CD8-positive, alpha-beta memory T cell (primary cell): ENCODE results near the gene SLA2. TPM values are rescaled to one million over a fixed set of nuclear protein-coding genes. Genes with fewer than 3 reads are reported as not detected.

Experiments used
- CTCF ChIA-PET: fragments of 350-600 bp; sonication (Branson Sonifier 250); formaldehyde crosslinking; loops from one replicate; lab custom pipeline; 2021; ENCODE audit warnings: antibody characterized with exemption; lab: Charles Lee
- POLR2A ChIA-PET: fragments of 350-600 bp; sonication (Branson Sonifier 250); formaldehyde crosslinking; loops from one replicate; lab custom pipeline; 2021; ENCODE audit warnings: antibody characterized with exemption; lab: Charles Lee
- DNase-seq, 5 donors: peaks; one replicate each; pipeline versions ENCODE4 v3.0.0 to v3.0.0-alpha.2; 2020 to 2022; ENCODE audit warnings: mixed read lengths in 1 of 5
- H3K27ac ChIP-seq: one replicate; pipeline ENCODE4 v1.7.0; 2013; ENCODE audit warnings: low read depth, mild to moderate bottlenecking, low read length, moderate library complexity
- H3K27me3 ChIP-seq: 2 replicates; pipeline ENCODE4 v1.7.0; 2013; ENCODE audit warnings: low read length, mild to moderate bottlenecking; ENCODE audit not compliant: insufficient read depth, poor library complexity, severe bottlenecking
- H3K36me3 ChIP-seq: 2 replicates; pipeline ENCODE4 v1.7.0; 2013; ENCODE audit warnings: mild to moderate bottlenecking, low read length, moderate library complexity; ENCODE audit not compliant: insufficient read depth
- H3K4me1 ChIP-seq: 2 replicates; pipeline ENCODE4 v1.7.0; 2013; ENCODE audit warnings: mild to moderate bottlenecking, low read length, moderate library complexity; ENCODE audit not compliant: insufficient read depth
- H3K4me3 ChIP-seq: 2 replicates; pipeline ENCODE4 v1.7.0; 2013; ENCODE audit warnings: mild to moderate bottlenecking, low read length
- H3K9me3 ChIP-seq: 2 replicates; pipeline ENCODE4 v1.7.0; 2013; ENCODE audit warnings: mild to moderate bottlenecking, low read length
- H3K27ac Mint-ChIP-seq, 8 donors: one replicate each; pipeline ENCODE4 v1.8.0; 2020 to 2021; ENCODE audit warnings: mixed read lengths in 8 of 8, mild to moderate bottlenecking in 6 of 8, inconsistent platforms in 3 of 8, moderate library complexity in 3 of 8
- H3K27me3 Mint-ChIP-seq, 2 donors: one replicate each; pipeline ENCODE4 v1.8.0; 2020 to 2021; ENCODE audit warnings: mixed read lengths in 2 of 2, mild to moderate bottlenecking in 1 of 2, moderate library complexity in 1 of 2
- H3K36me3 Mint-ChIP-seq, 3 donors: one replicate each; pipeline ENCODE4 v1.8.0; 2020 to 2021; ENCODE audit warnings: mixed read lengths in 3 of 3, inconsistent platforms in 1 of 3, mild to moderate bottlenecking in 1 of 3
- H3K4me1 Mint-ChIP-seq, 3 donors: one replicate each; pipeline ENCODE4 v1.8.0; 2020 to 2021; ENCODE audit warnings: mixed read lengths in 3 of 3, inconsistent platforms in 1 of 3, mild to moderate bottlenecking in 1 of 3
- H3K4me3 Mint-ChIP-seq, 7 donors: one replicate each; pipeline ENCODE4 v1.8.0; 2020 to 2021; ENCODE audit warnings: mixed read lengths in 7 of 7, mild to moderate bottlenecking in 6 of 7, moderate library complexity in 4 of 7, inconsistent platforms in 2 of 7
- H3K9me3 Mint-ChIP-seq, 5 donors: one replicate each; pipeline ENCODE4 v1.8.0; 2020 to 2022; ENCODE audit warnings: mixed read lengths in 5 of 5, mild to moderate bottlenecking in 3 of 5, moderate library complexity in 2 of 5, inconsistent platforms in 1 of 5
- polyA plus RNA-seq: library from polyadenylated mRNA; unstranded; fragments of 300-500 nt; fragmentation: Illumina TruSeq; gene quantifications from one replicate; pipeline ENCODE4 v1.2.3, GENCODE V29; 2021
- total RNA-seq, 2 experiments: library from RNA; stranded (reverse); gene quantifications; one replicate each; pipeline ENCODE4 v1.2.3, GENCODE V29; 2021

Gene SLA2
- total and polyA plus RNA-seq, 3 experiments from 2014 or later = 15.0 to 51.2 (median 47.8) TPM

- Histone ChIP-seq H3K9me3 (no peaks in the 10 kb centered on the region), H3K4me3 (no peak overlapping the region), H3K4me1 (peaks cover 16% of the 10 kb centered on the region), H3K27ac (no peak overlapping the region), H3K27me3 (no peaks in the 10 kb centered on the region), H3K36me3 (no peaks in the 10 kb centered on the region)
- Mint-ChIP-seq H3K36me3 (peaks cover 5 to 52% (median 11%) of the 10 kb centered on the region in 3 donors), H3K4me1 (peaks cover 19 to 23% (median 19%) of the 10 kb centered on the region in 3 donors), H3K4me3 (no peak overlapping the region), H3K27ac (no peak overlapping the region), H3K9me3 (no peaks in the 10 kb centered on the region), H3K27me3 (no peaks in the 10 kb centered on the region)
- no peak for DNase-seq
- ChIA-PET CTCF (interaction anchor here (1.3 to 1.6 kb wide), 2 partner anchors 9 to 11 kb away, joined by 3 to 5 read pairs; partner anchors contain the start of gene SLA2), POLR2A (no interaction called here)
These were observed 10.7 kb upstream of the SLA2 start for GRCh38 chr20:36656733-36657132.

- Mint-ChIP-seq H3K27me3 (no peaks in the 10 kb centered on the region), H3K4me1 (peaks cover 16 to 23% (median 19%) of the 10 kb centered on the region in 3 donors), H3K27ac (peak overlapping the region in 1 of 8 donors; percentile 41), H3K9me3 (no peaks in the 10 kb centered on the region), H3K36me3 (peaks cover 5 to 47% (median 11%) of the 10 kb centered on the region in 3 donors), H3K4me3 (no peak overlapping the region)
- ChIA-PET CTCF (interaction anchor here (1.2 to 1.6 kb wide), 4 partner anchors 9 to 49 kb away, joined by 3 to 4 read pairs (median 4); partner anchors contain the start of genes RAB5IF and SLA2), POLR2A (no interaction called here)
- Histone ChIP-seq H3K36me3 (no peaks in the 10 kb centered on the region), H3K27ac (no peak overlapping the region), H3K9me3 (no peaks in the 10 kb centered on the region), H3K4me1 (peaks cover 16% of the 10 kb centered on the region), H3K4me3 (no peak overlapping the region), H3K27me3 (no peaks in the 10 kb centered on the region)
- no peak for DNase-seq
These were observed 9.0 kb upstream of the SLA2 start for GRCh38 chr20:36655004-36655403.

- no peak overlapping the region for H3K27ac ChIP-seq
These were observed 8.5 kb upstream of the SLA2 start for GRCh38 chr20:36654506-36654905.

GRCh38 chr20:36653456-36653855, 7.5 kb upstream of the SLA2 start:
- POLR2A ChIA-PET = no interaction called here
- H3K27ac Mint-ChIP-seq = peak overlapping the region in 1 of 8 donors; percentile 64
- no peak for DNase-seq
- H3K9me3 ChIP-seq = no peaks in the 10 kb centered on the region
- no peak overlapping the region for H3K4me3 ChIP-seq
- no peak overlapping the region for H3K4me3 Mint-ChIP-seq
- peaks cover 8% of the 10 kb centered on the region for H3K4me1 ChIP-seq
- no peaks in the 10 kb centered on the region for H3K27me3 Mint-ChIP-seq
- CTCF ChIA-PET = interaction anchor here (0.9 kb wide), 1 partner anchor 49 kb away, joined by 3 read pairs; no protein-coding TSS in a partner anchor
- no peaks in the 10 kb centered on the region for H3K9me3 Mint-ChIP-seq
- no peak overlapping the region for H3K27ac ChIP-seq
- H3K27me3 ChIP-seq = no peaks in the 10 kb centered on the region
- peaks cover 5 to 47% (median 11%) of the 10 kb centered on the region in 3 donors for H3K36me3 Mint-ChIP-seq
- H3K4me1 Mint-ChIP-seq = peaks cover 11 to 15% (median 11%) of the 10 kb centered on the region in 3 donors
- no peaks in the 10 kb centered on the region for H3K36me3 ChIP-seq

More at GRCh38 chr20:36654506-36654905, 8.5 kb upstream of the SLA2 start:
- no peaks in the 10 kb centered on the region for H3K9me3 ChIP-seq
- POLR2A ChIA-PET = no interaction called here
- Mint-ChIP-seq H3K27ac (no peak overlapping the region), H3K27me3 (no peaks in the 10 kb centered on the region), H3K36me3 (peaks cover 5 to 47% (median 11%) of the 10 kb centered on the region in 3 donors), H3K9me3 (no peaks in the 10 kb centered on the region), H3K4me3 (no peak overlapping the region), H3K4me1 (peaks cover 16 to 23% (median 19%) of the 10 kb centered on the region in 3 donors)
- CTCF ChIA-PET = interaction anchor here (1.3 kb wide), 2 partner anchors 9 to 48 kb away, joined by 4 read pairs; partner anchors contain the start of genes RAB5IF and SLA2
- no peak for DNase-seq
- H3K4me3 ChIP-seq = no peak overlapping the region
- H3K27me3 ChIP-seq = no peaks in the 10 kb centered on the region
- peaks cover 16% of the 10 kb centered on the region for H3K4me1 ChIP-seq
- H3K36me3 ChIP-seq = no peaks in the 10 kb centered on the region

GRCh38 chr20:36647196-36648121, 1.5 kb upstream of the SLA2 start:
- Mint-ChIP-seq H3K9me3 (no peaks in the 10 kb centered on the region), H3K27me3 (no peaks in the 10 kb centered on the region), H3K4me3 (peak overlapping the region; percentile 34 to 98 (median 66)), H3K27ac (peak overlapping the region; percentile 44 to 99 (median 88)), H3K36me3 (peaks cover 0 to 40% (median 4%) of the 10 kb centered on the region in 3 donors), H3K4me1 (peaks cover 42 to 47% (median 47%) of the 10 kb centered on the region in 3 donors)
- no peak overlapping the region for H3K27ac ChIP-seq
- H3K4me3 ChIP-seq = no peak overlapping the region
- H3K27me3 ChIP-seq = no peaks in the 10 kb centered on the region
- H3K9me3 ChIP-seq = no peaks in the 10 kb centered on the region
- H3K4me1 ChIP-seq = peaks cover 30% of the 10 kb centered on the region
- CTCF ChIA-PET = interaction anchor here (1.1 to 2.6 kb wide), 2 partner anchors 18 to 33 kb away, joined by 5 to 16 read pairs; no protein-coding TSS in a partner anchor
- POLR2A ChIA-PET = interaction anchor here (0.7 to 1.3 kb wide), 2 partner anchors 41 to 99 kb away, joined by 4 to 6 read pairs; partner anchors contain the start of gene RAB5IF
- no peaks in the 10 kb centered on the region for H3K36me3 ChIP-seq
- no peak for DNase-seq

- Histone ChIP-seq H3K4me1 (peaks cover 37% of the 10 kb centered on the region), H3K27me3 (no peaks in the 10 kb centered on the region), H3K9me3 (no peaks in the 10 kb centered on the region), H3K36me3 (no peaks in the 10 kb centered on the region), H3K27ac (no peak overlapping the region), H3K4me3 (no peak overlapping the region)
- H3K4me1 Mint-ChIP-seq = peaks cover 46 to 55% (median 54%) of the 10 kb centered on the region in 3 donors
- peaks cover 0 to 42% (median 4%) of the 10 kb centered on the region in 3 donors for H3K36me3 Mint-ChIP-seq
- ChIA-PET POLR2A (interaction anchor here (0.7 to 2.8 kb wide), 6 partner anchors 16 to 98 kb away, joined by 4 to 14 read pairs (median 8); partner anchors contain the start of genes RAB5IF and TGIF2), CTCF (interaction anchor here (1.0 to 3.5 kb wide), 9 partner anchors 8 to 107 kb away, joined by 3 to 30 read pairs (median 4); partner anchors contain the start of gene RAB5IF)
- H3K9me3 Mint-ChIP-seq = no peaks in the 10 kb centered on the region
- DNase-seq = no peak
- H3K4me3 Mint-ChIP-seq = peak overlapping the region; percentile 94 to 99 (median 97)
- peak overlapping the region; percentile 95 to 99 (median 98) for H3K27ac Mint-ChIP-seq
- no peaks in the 10 kb centered on the region for H3K27me3 Mint-ChIP-seq
These were observed 682 bp upstream of the SLA2 start for GRCh38 chr20:36646678-36647077.

- H3K4me3 Mint-ChIP-seq = peak overlapping the region; percentile 94 to 99 (median 97)
- no peaks in the 10 kb centered on the region for H3K27me3 Mint-ChIP-seq
- H3K4me1 Mint-ChIP-seq = peaks cover 50 to 63% (median 61%) of the 10 kb centered on the region in 3 donors
- ChIA-PET CTCF (interaction anchor here (1.0 to 3.5 kb wide), 12 partner anchors 10 to 163 kb away, joined by 3 to 30 read pairs (median 4); partner anchors contain the start of gene RAB5IF), POLR2A (interaction anchor here (0.9 to 2.8 kb wide), 8 partner anchors 12 to 101 kb away, joined by 3 to 14 read pairs (median 6); partner anchors contain the start of genes NDRG3, RAB5IF and TGIF2)
- peaks cover 0 to 51% (median 3%) of the 10 kb centered on the region in 3 donors for H3K36me3 Mint-ChIP-seq
- DNase-seq = no peak
- H3K27ac Mint-ChIP-seq = peak overlapping the region; percentile 95 to 99 (median 98)
- no peaks in the 10 kb centered on the region for H3K9me3 ChIP-seq
- no peaks in the 10 kb centered on the region for H3K9me3 Mint-ChIP-seq
- H3K27ac ChIP-seq = peak overlapping the region; percentile 71
- peak overlapping the region; percentile 91 for H3K4me3 ChIP-seq
- no peaks in the 10 kb centered on the region for H3K27me3 ChIP-seq
- H3K4me1 ChIP-seq = peaks cover 45% of the 10 kb centered on the region
- peaks cover 7% of the 10 kb centered on the region for H3K36me3 ChIP-seq
These were observed 643 bp downstream of the SLA2 start for GRCh38 chr20:36645353-36645752.
